ENCODE measurements around the gene CDH24. TPM values are rescaled to one million over a fixed set of nuclear protein-coding genes. Genes with fewer than 3 reads are reported as not detected.
A peak's percentile ranks its signal among the peaks of the same experiment; 100 is the strongest.

CDH24 gene
- total RNA-seq, 1 experiment from 2014 or later = 5.0 TPM

- H3K27ac Mint-ChIP-seq (ENCODE audit: unreplicated experiment) = no peak overlapping the region
Measured at GRCh38 chr14:23040100-23040499, 17.2 kb downstream of the CDH24 start.

GRCh38 chr14:23035303-23036144, 21.8 kb downstream of the CDH24 start:
- BruUV-seq (replicated peaks) = no TSS peak
- CTCF ChIA-PET = interaction anchor here (0.6 kb wide), 1 partner anchor 181 kb away, joined by 3 read pairs; no protein-coding TSS in a partner anchor
- H3K4me3 Mint-ChIP-seq (ENCODE audit: low read depth, unreplicated experiment) = peak overlapping the region; percentile 95

More at GRCh38 chr14:23040100-23040499, 17.2 kb downstream of the CDH24 start:
- Mint-ChIP-seq H3K4me3 (ENCODE audit: low read depth, unreplicated experiment) (no peak overlapping the region), H3K9me3 (ENCODE audit: low read depth, unreplicated experiment) (no peaks in the 10 kb centered on the region), H3K27me3 (ENCODE audit: unreplicated experiment) (peaks cover 32% of the 10 kb centered on the region), H3K4me1 (ENCODE audit: low read depth, unreplicated experiment) (no peaks in the 10 kb centered on the region), H3K36me3 (ENCODE audit: insufficient read depth, unreplicated experiment) (no peaks in the 10 kb centered on the region)
- CTCF ChIA-PET = no interaction called here
- TF ChIP-seq CTCF (IDR thresholded peaks at IDR 0.05; ENCODE audit: unreplicated experiment) = no peak
- DNase-seq = no peak
- intact Hi-C loops (cut with micrococcal nuclease; ENCODE audit: unreplicated experiment) = no loop called here
- no TSS peak for BruUV-seq (replicated peaks)

GRCh38 chr14:23034498-23035302, 22.6 kb downstream of the CDH24 start, which contains the start of gene PSMB5:
Gene PSMB5 (minus strand): TSS chr14:23034900. CDS start chr14:23034881, 19 bp downstream.
- Mint-ChIP-seq H3K27me3 (ENCODE audit: unreplicated experiment) (no peaks in the 10 kb centered on the region), H3K4me1 (ENCODE audit: low read depth, unreplicated experiment) (peaks cover 8% of the 10 kb centered on the region), H3K36me3 (ENCODE audit: insufficient read depth, unreplicated experiment) (peaks cover 38% of the 10 kb centered on the region), H3K27ac (ENCODE audit: unreplicated experiment) (peak within 1 kb of the TSS; percentile 99), H3K4me3 (ENCODE audit: low read depth, unreplicated experiment) (peak within 1 kb of the TSS; percentile 95), H3K9me3 (ENCODE audit: low read depth, unreplicated experiment) (no peaks in the 10 kb centered on the region)
- peak; percentile 82 for DNase-seq
- intact Hi-C loops (cut with micrococcal nuclease; ENCODE audit: unreplicated experiment) = no loop called here
- TF ChIP-seq CTCF (IDR thresholded peaks at IDR 0.05; ENCODE audit: unreplicated experiment) = no peak
- CTCF ChIA-PET = interaction anchor here (0.6 kb wide), 1 partner anchor 180 kb away, joined by 3 read pairs; no protein-coding TSS in a partner anchor
- no TSS peak for BruUV-seq (replicated peaks)

More at GRCh38 chr14:23035303-23036144, 21.8 kb downstream of the CDH24 start:
- DNase-seq = no peak
- Mint-ChIP-seq H3K27me3 (ENCODE audit: unreplicated experiment) (no peaks in the 10 kb centered on the region), H3K36me3 (ENCODE audit: insufficient read depth, unreplicated experiment) (peaks cover 38% of the 10 kb centered on the region), H3K9me3 (ENCODE audit: low read depth, unreplicated experiment) (no peaks in the 10 kb centered on the region), H3K27ac (ENCODE audit: unreplicated experiment) (peak overlapping the region; percentile 99), H3K4me1 (ENCODE audit: low read depth, unreplicated experiment) (peaks cover 8% of the 10 kb centered on the region)
- intact Hi-C loops (cut with micrococcal nuclease; ENCODE audit: unreplicated experiment) = no loop called here
- TF ChIP-seq CTCF (IDR thresholded peaks at IDR 0.05; ENCODE audit: unreplicated experiment) = no peak

GRCh38 chr14:23033801-23034497, 23.4 kb downstream of the CDH24 start:
- intact Hi-C loops (cut with micrococcal nuclease; ENCODE audit: unreplicated experiment) = no loop called here
- H3K27me3 Mint-ChIP-seq (ENCODE audit: unreplicated experiment) = no peaks in the 10 kb centered on the region
- BruUV-seq (replicated peaks) = TSS peak; percentile 77
- H3K9me3 Mint-ChIP-seq (ENCODE audit: low read depth, unreplicated experiment) = no peaks in the 10 kb centered on the region
- no peak for TF ChIP-seq CTCF (IDR thresholded peaks at IDR 0.05; ENCODE audit: unreplicated experiment)
- peaks cover 44% of the 10 kb centered on the region for H3K36me3 Mint-ChIP-seq (ENCODE audit: insufficient read depth, unreplicated experiment)
- peak overlapping the region; percentile 95 for H3K4me3 Mint-ChIP-seq (ENCODE audit: low read depth, unreplicated experiment)
- H3K4me1 Mint-ChIP-seq (ENCODE audit: low read depth, unreplicated experiment) = peaks cover 8% of the 10 kb centered on the region
- DNase-seq = no peak
- peak overlapping the region; percentile 99 for H3K27ac Mint-ChIP-seq (ENCODE audit: unreplicated experiment)
- CTCF ChIA-PET = interaction anchor here (1.2 kb wide), 1 partner anchor 24 kb away, joined by 3 read pairs; no protein-coding TSS in a partner anchor
